Measurements from ENCODE around the gene EVL.
A peak's percentile ranks its signal among the peaks of the same experiment; 100 is the strongest.

Gene EVL

DNA sequence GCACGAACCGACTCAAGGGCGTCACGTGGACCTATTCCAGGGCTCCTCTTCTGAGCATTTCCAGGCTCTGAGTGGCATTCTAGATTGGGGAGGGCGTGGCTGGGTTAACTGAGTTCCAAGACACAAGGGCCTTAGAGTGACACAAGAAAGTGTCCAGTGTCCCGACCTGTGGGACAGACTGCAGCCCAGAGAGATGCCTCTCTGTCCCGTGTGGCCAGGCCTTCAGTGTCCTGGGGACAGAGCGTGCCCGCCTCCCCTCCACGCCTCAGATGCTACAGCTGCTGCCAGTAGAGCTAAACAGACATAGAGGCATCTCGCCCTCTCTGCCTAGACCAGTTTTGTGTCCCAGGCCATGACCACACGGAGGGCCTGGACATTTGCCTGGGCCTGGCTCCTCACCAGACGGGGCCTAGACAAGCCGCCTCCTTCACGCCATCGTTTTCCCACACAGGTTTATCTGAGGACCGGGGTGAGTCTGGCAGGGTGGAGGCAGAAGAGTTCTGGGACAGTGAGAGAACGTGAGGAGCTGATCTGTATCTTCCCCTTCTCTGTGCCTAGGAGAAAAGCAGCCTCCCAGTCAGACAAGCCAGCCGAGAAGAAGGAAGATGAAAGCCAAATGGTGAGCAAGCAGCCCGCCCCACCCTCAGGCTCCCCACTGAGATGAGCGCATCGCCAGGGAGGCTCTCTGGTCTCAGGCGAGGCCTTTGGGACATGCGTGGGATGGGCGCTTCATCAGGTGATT, 67.1 kb downstream of the EVL start:
- TF ChIP-seq, protein P1, sequence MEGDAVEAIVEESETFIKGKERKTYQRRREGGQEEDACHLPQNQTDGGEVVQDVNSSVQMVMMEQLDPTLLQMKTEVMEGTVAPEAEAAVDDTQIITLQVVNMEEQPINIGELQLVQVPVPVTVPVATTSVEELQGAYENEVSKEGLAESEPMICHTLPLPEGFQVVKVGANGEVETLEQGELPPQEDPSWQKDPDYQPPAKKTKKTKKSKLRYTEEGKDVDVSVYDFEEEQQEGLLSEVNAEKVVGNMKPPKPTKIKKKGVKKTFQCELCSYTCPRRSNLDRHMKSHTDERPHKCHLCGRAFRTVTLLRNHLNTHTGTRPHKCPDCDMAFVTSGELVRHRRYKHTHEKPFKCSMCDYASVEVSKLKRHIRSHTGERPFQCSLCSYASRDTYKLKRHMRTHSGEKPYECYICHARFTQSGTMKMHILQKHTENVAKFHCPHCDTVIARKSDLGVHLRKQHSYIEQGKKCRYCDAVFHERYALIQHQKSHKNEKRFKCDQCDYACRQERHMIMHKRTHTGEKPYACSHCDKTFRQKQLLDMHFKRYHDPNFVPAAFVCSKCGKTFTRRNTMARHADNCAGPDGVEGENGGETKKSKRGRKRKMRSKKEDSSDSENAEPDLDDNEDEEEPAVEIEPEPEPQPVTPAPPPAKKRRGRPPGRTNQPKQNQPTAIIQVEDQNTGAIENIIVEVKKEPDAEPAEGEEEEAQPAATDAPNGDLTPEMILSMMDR (conservative IDR thresholded peaks at IDR 0.05) = no peak
- H3K27ac ChIP-seq = peak overlapping the region; percentile 43; the same call in 1 of the 2 replicates

DNA sequence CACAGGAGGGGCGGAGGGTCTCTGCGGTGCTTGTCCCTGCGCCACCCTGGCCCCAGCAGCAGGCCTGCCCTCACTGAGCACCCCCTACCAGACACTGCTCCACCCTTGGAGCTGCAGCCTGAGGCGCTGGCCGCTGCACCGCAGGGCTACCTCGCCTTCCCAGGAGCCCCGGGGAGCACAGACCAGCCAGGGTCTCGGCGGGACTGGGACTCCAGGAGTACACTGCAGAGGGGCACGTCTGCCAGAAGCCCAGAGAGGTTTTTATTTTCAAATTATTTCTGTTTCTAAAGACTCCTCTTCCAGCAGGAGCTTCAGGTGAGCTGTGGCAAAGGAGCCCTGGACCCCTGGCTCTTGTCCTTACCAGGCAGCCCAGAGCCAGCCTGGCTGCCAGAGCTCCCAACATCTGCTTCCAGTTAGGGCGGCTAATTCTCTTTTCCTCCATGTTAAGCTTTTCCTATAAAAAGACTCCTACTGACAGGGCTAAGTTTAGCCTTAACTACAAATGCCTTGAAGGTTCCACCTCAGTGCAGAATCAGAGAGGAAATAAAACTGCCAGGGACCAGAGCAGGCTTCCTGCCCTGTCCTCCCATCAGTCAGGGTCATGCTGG, 67.8 kb downstream of the EVL start:
- TF ChIP-seq, protein P1 (conservative IDR thresholded peaks at IDR 0.05) = no peak
- peak overlapping the region; percentile 43; the same call in 1 of the 2 replicates for H3K27ac ChIP-seq

DNA sequence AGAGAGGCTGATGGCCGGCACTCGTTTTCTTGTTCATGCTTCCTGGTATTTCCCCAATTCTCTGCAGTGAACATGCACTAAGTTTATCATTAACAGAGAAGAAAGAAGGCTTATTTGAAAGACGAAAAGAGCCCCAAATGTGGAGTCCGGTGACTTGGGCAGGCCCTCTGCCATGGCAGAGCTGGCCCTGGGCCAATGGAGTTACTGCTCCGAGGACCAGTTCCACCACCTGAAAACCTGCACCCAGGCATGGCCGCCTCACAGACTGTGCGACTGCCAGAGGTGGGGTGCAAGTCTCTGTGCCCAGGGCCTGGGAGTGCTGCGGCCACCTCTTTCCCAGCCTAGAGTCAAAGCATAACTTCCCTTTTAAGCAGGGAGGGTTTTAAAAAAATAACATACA, 69.4 kb downstream of the EVL start:
- TF ChIP-seq, protein P1 (conservative IDR thresholded peaks at IDR 0.05) = no peak
- H3K27ac ChIP-seq = peak overlapping the region; percentile 43; the same call in 1 of the 2 replicates

DNA sequence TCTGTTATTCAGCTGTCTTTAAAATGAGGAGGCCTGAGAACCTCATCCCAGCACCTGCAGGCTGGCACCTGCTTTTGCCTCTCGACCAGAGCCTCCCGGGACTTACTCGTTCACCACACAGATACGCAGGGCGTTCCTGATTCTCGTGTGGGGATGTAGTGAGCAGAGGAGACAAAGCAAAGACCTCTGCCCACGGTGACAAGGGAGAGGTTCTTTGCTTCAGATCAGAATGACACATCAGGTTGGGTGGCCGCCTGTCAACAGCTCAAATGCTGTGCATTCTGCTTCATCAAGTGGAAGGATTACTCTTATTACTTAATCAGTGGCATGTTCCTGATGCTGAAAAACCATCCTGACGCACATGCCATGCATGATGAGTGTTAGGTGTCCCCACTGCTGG, 69.9 kb downstream of the EVL start:
- TF ChIP-seq, protein P1 (conservative IDR thresholded peaks at IDR 0.05) = no peak
- H3K27ac ChIP-seq = peak overlapping the region; percentile 43; the same call in 1 of the 2 replicates

DNA sequence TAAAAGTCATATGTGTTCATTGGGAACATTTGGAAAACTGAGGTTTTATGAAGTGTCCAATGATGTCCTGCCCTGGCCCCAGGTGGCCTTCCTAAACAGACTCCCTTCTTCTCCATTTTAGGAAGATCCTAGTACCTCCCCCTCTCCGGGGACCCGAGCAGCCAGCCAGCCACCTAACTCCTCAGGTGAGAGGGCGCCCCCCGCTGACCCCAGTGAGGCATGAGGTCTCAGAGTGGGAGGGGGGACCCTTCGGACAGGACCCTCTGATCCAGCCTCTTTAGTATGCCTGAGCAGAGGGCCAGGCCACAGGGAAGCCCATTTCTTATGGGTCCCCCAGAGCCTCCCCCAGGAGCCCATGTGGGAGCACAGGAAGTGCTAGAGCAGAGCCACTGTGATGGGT, 70.6 kb downstream of the EVL start:
- TF ChIP-seq, protein P1 (conservative IDR thresholded peaks at IDR 0.05) = no peak
- H3K27ac ChIP-seq = no peak overlapping the region

DNA sequence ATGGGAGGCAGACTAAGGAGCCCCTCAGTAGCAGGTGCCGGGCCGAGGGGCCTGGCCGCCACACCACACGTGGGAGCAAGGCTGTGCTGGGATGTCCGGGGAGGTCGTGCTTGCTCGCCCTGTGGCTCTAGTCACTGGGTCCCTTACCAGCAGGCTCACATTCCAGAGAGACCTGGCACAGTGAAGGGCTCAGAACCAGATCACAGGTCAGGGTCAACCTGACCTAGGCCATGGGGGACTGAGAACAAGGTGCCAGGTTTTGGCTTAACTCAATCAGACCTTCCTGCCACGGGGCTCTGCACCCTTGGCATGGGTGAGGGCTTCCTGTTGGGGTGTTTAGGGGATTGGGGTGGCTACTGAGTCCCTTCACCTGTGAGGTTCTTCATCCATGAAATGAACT, 72.0 kb downstream of the EVL start:
- no peak overlapping the region for H3K27ac ChIP-seq

More for the DNA sequence above, 72.0 kb downstream of the EVL start:
- TF ChIP-seq, protein P1 (conservative IDR thresholded peaks at IDR 0.05) = no peak

Measured in VCaP (cell line).